Fibroblast of skin of back (primary cell): ENCODE data around the gene GANAB.
A peak's percentile ranks its signal among the peaks of the same experiment; 100 is the strongest.
"Not testable (repeated sequence)": the region's sequence is repeated elsewhere in the genome, so short reads cannot be mapped to it uniquely, and the experiment has no call there.

Experiments
- DNase-seq: peaks from one replicate; pipeline ENCODE4 v3.0.0-alpha.2; 2013

GANAB gene

GRCh38 chr11:62600367-62601121, 45.9 kb downstream of the GANAB start:
- no peak for DNase-seq

- no peak for DNase-seq
Measured at GRCh38 chr11:62599901-62600300, 46.5 kb downstream of the GANAB start.

GRCh38 chr11:62599069-62599696, 47.2 kb downstream of the GANAB start:
- DNase-seq = peak; percentile 99

GRCh38 chr11:62595124-62595523, 51.3 kb downstream of the GANAB start:
- no peak for DNase-seq

DNA sequence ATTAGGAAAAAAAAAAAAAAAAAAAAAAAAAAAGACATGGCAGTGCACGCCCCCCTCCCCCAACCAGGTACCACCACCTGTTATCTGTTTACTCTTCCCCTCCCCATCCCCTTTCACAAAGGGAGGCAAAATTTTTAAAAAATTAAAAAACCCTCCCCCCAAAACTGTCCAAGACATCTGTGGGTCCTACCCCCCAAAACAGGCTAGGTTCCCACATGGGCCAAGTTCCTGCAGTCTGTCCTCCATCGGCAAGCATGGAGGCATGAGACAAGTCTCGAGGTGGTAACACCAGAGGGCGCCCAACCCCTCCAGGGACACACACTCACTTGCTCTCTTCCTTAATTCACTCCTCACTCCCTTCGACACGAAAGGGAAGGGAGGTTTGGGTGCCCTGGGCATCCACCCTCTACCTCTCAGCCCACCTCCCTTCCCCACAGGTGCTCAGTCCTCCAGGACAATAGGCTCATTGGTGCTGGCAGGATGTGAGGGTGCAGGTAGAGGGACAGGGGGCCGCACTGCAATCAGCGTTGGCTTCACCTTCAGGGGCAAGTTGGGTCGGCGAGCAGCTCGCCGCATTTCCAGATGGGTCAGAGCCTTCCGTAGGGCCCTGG, 52.9 kb downstream of the GANAB start:
- peak; percentile 79 for DNase-seq

- no peak for DNase-seq
Measured at GRCh38 chr11:62592989-62593421, 53.4 kb downstream of the GANAB start.

GRCh38 chr11:62592146-62592815, 54.1 kb downstream of the GANAB start:
- DNase-seq = no peak

- DNase-seq = peak; percentile 99
Measured at GRCh38 chr11:62591448-62592145, 54.8 kb downstream of the GANAB start, which contains the start of gene TUT1. TUT1 (minus strand) TSS chr11:62591523; CDS start chr11:62591485, 38 bp downstream.

DNA sequence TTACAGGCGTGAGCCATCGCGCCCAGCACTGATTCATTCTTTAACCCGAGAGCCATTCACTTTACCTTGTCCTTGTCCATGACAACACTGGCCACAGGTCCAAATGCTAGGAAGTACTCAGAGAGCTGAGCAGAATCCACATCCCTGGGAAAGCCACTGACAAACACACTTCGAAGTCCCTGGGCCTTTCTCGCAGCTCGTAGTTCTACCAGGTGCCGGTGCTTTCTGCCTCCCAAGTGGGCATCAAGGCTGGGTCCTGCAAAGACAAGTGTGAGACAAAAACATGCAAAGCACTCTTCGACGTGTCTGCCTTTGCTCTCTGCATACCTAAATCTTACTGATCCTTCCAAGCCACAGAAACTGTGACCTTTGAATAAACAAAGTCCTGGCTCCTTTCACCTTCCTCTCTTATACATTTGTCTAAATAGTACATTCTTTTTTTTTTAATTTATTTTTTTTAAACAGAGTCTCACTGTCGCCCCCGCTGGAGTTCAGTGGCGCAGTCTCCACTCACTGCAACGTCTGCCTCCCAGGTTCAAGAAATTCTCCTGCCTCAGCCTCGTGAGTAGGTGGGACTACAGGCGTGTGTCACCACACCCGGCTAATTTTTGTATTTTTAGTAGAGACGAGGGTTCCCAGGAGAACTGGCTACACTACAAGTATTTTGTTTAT, 57.3 kb downstream of the GANAB start:
- DNase-seq = peak; percentile 33

- not testable (repeated sequence) for DNase-seq
Measured at GRCh38 chr11:62585356-62585755, 61.1 kb downstream of the GANAB start.

- not testable (repeated sequence) for DNase-seq
Measured at GRCh38 chr11:62581735-62582134, 64.7 kb downstream of the GANAB start.

- DNase-seq = no peak
Measured at GRCh38 chr11:62580959-62581715, 65.3 kb downstream of the GANAB start.

GRCh38 chr11:62579252-62579651, 67.2 kb downstream of the GANAB start:
- no peak for DNase-seq

- DNase-seq = no peak
Measured at GRCh38 chr11:62578541-62578940, 67.9 kb downstream of the GANAB start.

DNA sequence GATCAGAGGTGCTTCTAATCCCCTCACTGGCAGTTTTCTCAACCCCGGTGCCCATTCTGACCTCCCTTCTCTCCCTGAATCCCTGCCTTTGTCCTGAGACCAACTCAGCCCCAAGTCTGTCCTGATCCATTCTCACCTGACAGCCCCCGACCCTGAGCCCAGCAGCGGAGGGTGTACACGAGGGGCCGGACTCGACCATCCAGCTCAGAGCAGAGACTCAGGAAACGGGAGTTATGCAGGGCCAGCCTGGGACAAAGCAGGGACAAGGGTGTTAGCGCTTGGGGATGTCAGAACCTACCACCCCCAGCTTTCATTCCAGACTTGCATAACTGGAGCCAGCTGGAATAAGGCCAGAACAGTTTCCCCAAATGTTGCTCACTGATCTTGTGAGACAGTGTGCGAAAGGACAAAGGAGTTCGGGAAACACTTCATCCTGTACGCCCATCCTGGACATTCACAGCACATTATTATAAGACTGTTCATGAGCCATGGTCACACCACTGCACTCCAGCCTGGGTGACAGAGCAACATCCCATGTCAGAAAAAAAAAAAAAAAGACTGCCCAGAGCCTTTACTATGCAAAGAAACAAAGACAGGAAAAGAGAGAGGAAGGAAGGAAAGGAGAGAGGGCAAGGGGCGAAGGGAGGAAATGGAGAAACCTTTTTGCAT, 69.2 kb downstream of the GANAB start:
- DNase-seq = no peak

- DNase-seq = no peak
Measured at GRCh38 chr11:62575837-62576236, 70.6 kb downstream of the GANAB start.

- no peak for DNase-seq
Measured at GRCh38 chr11:62575156-62575555, 71.3 kb downstream of the GANAB start.
